NOMO-1 treated with dmso at 0.1 percent for 144 hours (cell line): ENCODE measurements around the gene NR3C1.

Source experiments
- DNase-seq: peaks from one replicate; lab custom pipeline; 2025; ENCODE audit not compliant: unreplicated experiment; lab: John Stamatoyannopoulos, UW

Gene NR3C1

GRCh38 chr5:143314099-143314498 is 89.4 kb downstream of the NR3C1 start:
- DNase-seq = no peak

GRCh38 chr5:143313298-143313852 is 90.1 kb downstream of the NR3C1 start:
- no peak for DNase-seq

GRCh38 chr5:143312822-143313221 is 90.7 kb downstream of the NR3C1 start:
- no peak for DNase-seq

GRCh38 chr5:143311955-143312354 is 91.5 kb downstream of the NR3C1 start:
- no peak for DNase-seq

DNA sequence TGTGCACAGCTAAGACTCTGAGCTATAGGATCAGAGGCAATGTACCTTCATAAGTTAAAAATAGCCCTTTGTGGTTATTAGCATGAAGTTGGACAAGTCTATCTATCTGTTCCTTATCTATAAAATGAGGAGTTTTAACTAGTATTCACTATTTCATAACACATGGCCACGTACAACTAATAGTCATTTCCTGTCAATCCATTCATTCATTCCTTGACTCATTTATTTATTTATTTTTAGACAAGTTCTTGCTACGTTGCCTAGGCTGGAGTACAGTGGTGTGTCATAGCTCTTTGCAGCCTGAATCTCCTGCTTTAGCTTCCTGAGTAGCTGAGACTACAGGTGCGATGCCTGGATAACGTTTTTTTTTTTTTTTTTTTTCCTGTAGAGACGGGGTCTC is 92.1 kb downstream of the NR3C1 start:
- DNase-seq = no peak

- peak; percentile 19 for DNase-seq
These were observed 93.6 kb downstream of the NR3C1 start for GRCh38 chr5:143309661-143310431.

GRCh38 chr5:143308731-143309130 is 94.8 kb downstream of the NR3C1 start:
- no peak for DNase-seq

- DNase-seq = no peak
These were observed 97.4 kb downstream of the NR3C1 start for GRCh38 chr5:143306040-143306439.

GRCh38 chr5:143304836-143305475 is 98.5 kb downstream of the NR3C1 start:
- DNase-seq = no peak

GRCh38 chr5:143302341-143303045 is 101.0 kb downstream of the NR3C1 start:
- no peak for DNase-seq

DNA sequence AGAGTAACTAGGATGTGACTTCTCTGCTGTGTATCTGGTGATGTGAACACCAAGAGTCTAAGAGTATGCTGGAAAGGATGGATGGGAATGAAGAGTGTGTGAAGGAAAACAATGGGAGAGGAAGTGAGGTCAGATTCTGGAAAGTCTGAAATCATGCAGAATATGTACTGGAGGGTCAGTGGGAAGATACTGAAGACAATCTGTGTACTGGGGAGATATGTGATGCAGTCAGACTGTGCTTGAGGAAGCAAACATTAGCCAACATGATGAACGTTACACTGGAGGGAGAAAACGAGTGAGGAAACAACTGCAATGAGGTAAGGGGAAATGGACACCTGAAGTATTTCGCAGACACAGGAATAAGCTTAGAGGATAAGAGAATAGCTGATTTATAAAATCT is 105.7 kb downstream of the NR3C1 start:
- DNase-seq = no peak

DNA sequence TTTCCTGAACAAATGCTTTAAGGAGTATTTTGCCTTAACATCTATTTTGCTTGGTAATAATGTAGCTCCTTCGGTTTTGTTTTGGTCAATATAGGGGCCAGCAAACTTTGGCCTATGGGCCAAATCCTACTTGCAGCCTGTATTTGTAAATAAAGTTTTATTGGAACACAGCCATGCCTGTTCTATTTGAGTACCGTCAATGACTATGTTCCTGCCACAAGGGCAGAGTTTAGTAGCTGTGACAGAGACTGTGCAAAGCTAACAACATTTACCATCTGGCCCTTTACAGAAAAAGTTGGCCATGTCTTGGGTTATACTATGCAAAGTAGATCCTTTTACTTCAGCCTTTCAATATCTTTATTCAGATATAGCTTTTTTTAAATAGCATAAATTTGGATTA is 113.4 kb downstream of the NR3C1 start:
- DNase-seq = no peak

DNA sequence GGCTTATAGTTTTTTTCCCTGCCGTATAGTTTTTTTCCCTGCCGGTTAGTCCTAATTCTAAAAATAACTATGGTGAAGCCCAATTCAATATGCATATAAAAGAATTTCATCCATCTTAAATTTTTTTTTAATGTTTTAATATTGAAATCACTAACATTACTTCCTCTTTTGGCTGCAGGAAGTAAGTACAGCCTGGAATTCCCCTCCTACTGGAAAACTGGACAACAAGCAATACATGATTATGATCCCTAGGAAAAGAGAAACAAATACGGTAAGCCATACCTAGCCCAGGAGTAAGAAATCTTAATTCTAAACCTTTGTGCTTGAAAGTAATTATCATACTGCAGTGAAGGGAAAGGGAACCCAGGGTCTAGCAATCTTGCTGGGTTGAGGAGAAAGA is 119.0 kb downstream of the NR3C1 start:
- no peak for DNase-seq

DNA sequence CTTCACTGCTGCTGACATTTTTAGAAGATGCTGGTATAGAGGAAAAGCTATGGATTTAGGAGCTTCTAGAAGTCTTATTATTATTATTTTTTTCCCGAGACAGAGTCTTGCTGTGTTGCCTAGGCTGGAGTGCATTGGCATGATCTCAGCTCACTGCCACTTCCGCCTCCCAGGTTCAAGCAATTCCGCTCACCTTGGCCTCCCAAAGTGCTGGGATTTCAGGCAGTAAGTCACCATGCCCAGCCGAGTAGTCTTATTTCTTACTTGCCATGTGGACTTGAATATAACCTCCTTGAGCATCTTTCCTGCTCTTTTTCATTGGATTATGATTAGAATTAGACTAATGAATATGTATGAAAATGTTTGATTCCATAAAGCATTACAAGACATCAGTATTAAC is 119.5 kb downstream of the NR3C1 start:
- DNase-seq = no peak

GRCh38 chr5:143281226-143281625 is 122.3 kb downstream of the NR3C1 start:
- no peak for DNase-seq

DNA sequence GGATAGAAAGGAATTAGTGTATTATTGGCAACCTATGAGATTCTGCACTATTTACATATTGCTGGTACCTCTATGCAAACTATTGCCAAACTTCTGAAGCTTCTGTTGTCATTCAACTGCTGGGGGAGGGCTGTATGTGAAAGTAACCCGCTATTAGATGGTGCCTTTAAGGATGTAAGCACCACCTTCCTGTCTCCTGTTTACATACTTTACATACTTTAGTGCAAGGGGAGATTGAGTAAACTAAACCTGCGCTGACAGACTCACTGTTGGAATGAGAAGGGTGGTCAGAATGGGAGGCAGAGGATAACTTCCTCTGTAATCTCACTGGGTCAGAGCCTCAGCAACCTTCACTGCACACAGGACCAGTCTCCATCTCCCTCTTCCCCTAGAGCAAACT is 123.8 kb downstream of the NR3C1 start:
- DNase-seq = no peak

DNA sequence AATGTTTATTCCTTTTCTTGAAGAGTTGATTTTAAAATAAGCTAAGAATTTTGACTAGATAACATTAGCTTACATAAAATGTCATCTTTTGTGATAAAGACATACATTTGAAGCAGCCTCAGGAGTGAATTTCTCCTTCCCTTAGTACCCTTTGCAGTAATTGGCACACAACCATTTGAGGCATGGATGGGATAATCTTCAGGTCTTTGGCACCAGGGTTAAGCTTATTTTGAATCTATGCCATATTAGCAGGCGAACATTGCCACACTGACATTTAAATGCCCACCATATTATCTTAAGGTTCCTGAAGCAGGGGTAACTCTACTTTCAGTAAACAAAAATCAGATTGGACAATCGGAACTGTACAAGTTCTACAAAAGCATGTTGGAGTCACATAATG is 126.0 kb downstream of the NR3C1 start:
- DNase-seq = no peak

DNA sequence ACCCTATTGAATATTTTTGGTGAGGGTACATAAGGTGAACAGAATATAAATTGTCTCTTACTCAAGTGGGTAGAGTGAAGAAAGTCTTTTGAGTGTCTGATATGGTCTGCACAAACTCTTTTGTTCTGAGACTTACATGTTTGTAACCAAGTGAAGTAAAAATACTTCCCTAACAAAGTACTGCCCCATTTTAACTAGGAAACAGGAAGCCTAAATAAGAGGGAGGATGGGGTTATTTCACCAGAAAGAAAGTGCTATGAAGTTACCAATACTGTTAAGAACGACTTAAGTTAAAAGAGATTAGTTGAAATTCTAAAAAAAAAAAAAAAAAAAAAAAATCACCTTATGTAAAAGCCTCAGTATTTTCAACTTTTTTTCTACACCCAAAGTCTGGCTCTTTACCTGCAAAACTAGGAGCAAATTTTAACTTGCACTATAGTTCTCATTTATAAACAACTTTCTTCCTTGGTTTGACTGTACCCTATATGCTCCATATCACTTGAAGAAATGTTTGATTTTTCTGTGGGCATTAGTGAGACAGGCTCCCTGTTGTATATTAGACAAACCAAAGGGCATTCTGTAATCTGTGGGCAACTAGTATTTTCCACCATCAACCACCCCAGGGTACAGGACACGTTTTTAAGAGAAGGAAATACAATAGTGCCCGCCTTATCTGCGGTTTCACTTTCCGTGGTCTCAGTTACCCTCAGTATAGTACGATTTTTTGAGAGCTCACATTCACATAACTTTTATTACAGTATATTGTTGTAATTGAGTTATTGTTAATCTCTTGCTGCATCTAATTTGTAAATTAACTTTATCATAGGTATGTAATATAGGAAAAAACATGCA is 127.7 kb downstream of the NR3C1 start:
- no peak for DNase-seq

DNA sequence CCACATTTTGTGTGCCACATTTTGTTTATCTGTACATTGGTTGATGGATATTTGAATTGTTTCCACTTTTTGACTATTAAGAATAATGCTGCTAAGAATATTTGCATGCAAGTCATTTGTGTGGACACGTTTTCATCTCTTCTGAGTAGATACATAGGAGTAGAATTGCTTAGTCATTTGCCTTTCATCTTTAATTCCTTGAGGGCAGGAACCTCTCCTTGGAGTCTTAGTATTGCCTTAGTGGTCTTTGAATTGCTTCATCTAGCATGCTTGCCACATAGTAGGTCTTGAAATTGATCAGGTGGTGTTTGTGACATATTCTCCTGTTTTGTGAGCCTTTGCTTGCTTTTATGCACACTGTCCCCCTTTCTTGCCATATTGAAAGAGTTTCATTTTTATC is 128.5 kb downstream of the NR3C1 start:
- DNase-seq = no peak

- no peak for DNase-seq
These were observed 132.1 kb downstream of the NR3C1 start for GRCh38 chr5:143271431-143271830.

- no peak for DNase-seq
These were observed 135.1 kb downstream of the NR3C1 start for GRCh38 chr5:143268388-143268787.
